A549 (cell line): ENCODE measurements around the gene TCFL5. TPM values are rescaled to one million over a fixed set of nuclear protein-coding genes. Genes with fewer than 3 reads are reported as not detected.

Source experiments
- ATAC-seq, 2 experiments: fragments of 200-7000 bp in 1 of 2; fragments of >200 bp in 1 of 2; cut with Nextera tagmentation in 1 of 2; cut with Tn5 transposase in 1 of 2; 3 replicates each; pipeline versions ENCODE4 v1.8.0 to v1.9.1; 2018 to 2020; ENCODE audit warnings: mild to moderate bottlenecking in 1 of 2, moderate library complexity in 1 of 2
- CTCF ChIA-PET: fragments of 300-600 bp; sonication (Branson Sonifier 250); formaldehyde crosslinking; extraction: SDS; loops from one replicate; lab custom pipeline; 2021; ENCODE audit warnings: antibody characterized with exemption, inconsistent platforms; lab: Yijun Ruan, JAX
- POLR2A ChIA-PET: fragments of 350-600 bp; formaldehyde crosslinking; extraction: SDS; loops from one replicate; lab custom pipeline; 2021; ENCODE audit warnings: antibody characterized with exemption, inconsistent platforms; lab: Yijun Ruan, JAX
- DNase-seq, 2 experiments: peaks; one replicate each; pipeline versions ENCODE4 v3.0.0 to v3.0.0-alpha.2; 2011 to 2016; ENCODE audit warnings: low read depth in 1 of 2, low spot score in 1 of 2
- FAIRE-seq: peaks from 2 replicates; lab custom pipeline; 2011; peaks lifted over from hg19 to GRCh38; lab: Jason Lieb, UNC
- H3K27ac ChIP-seq, 2 experiments: fragments of >200 bp; sonication (Bioruptor Twin); formaldehyde crosslinking; 3 replicates each; pipeline ENCODE4 v1.5.1; 2016 to 2017
- H3K4me1 ChIP-seq: fragments of >200 bp; sonication (Bioruptor Twin); formaldehyde crosslinking; 3 replicates; pipeline ENCODE4 v1.6.1; 2016
- H3K4me2 ChIP-seq: fragments of >200 bp; sonication (Bioruptor Twin); formaldehyde crosslinking; 3 replicates; pipeline ENCODE4 v1.6.1; 2016
- H3K4me3 ChIP-seq: fragments of >200 bp; sonication (Bioruptor Twin); formaldehyde crosslinking; 3 replicates; pipeline ENCODE4 v1.5.1; 2016
- H3K9me3 ChIP-seq: fragments of >200 bp; sonication (Bioruptor Twin); formaldehyde crosslinking; 3 replicates; pipeline ENCODE4 v1.6.1; 2016
- EHMT2 ChIP-seq: fragments of 200-600 bp; sonication (generic); IDR thresholded peaks from 2 replicates; pipeline ENCODE4 v1.6.1; 2016; ENCODE audit warnings: antibody characterized with exemption, low read depth, mild to moderate bottlenecking, moderate library complexity
- EP300 ChIP-seq, 2 experiments: fragments of >200 bp; sonication (Bioruptor Twin); formaldehyde crosslinking; IDR thresholded peaks; 2 replicates in 1 of 2; 3 replicates in 1 of 2; pipeline ENCODE4 v1.6.1; 2016 to 2017
- HOXA7 ChIP-seq: fragments of 250-450 bp; sonication (Bioruptor Pico); IDR thresholded peaks from 2 replicates; pipeline ENCODE4 v1.5.0; 2020; ENCODE audit warnings: mild to moderate bottlenecking, moderate library complexity
- HOXB13 ChIP-seq: fragments of 250-450 bp; sonication (Bioruptor Pico); IDR thresholded peaks from 2 replicates; pipeline ENCODE4 v1.5.0; 2020; ENCODE audit warnings: low read depth, mild to moderate bottlenecking, moderate library complexity
- HOXB5 ChIP-seq: fragments of 250-450 bp; sonication (Bioruptor Pico); IDR thresholded peaks from 2 replicates; pipeline ENCODE4 v1.5.0; 2020; ENCODE audit warnings: mild to moderate bottlenecking, moderate library complexity
- JUNB ChIP-seq: fragments of >200 bp; sonication (Bioruptor Twin); formaldehyde crosslinking; IDR thresholded peaks from 2 replicates; pipeline ENCODE4 v1.6.1; 2016
- KDM1A ChIP-seq: fragments of 200-600 bp; sonication (generic); IDR thresholded peaks from 2 replicates; pipeline ENCODE4 v1.6.1; 2016; ENCODE audit warnings: low read depth, mild to moderate bottlenecking
- KDM5A ChIP-seq: fragments of 200-600 bp; sonication (generic); IDR thresholded peaks from 2 replicates; pipeline ENCODE4 v1.6.1; 2016; ENCODE audit warnings: antibody characterized with exemption, mild to moderate bottlenecking
- MAFK ChIP-seq: fragments of 450-650 bp; IDR thresholded peaks from 2 replicates; pipeline ENCODE4 v1.6.1; 2014; ENCODE audit not compliant: partially characterized antibody
- MYC ChIP-seq: IDR thresholded peaks from 2 replicates; pipeline ENCODE4 v1.6.1; 2012; ENCODE audit warnings: mild to moderate bottlenecking, inconsistent platforms, low read length, improper control_type of control experiment, borderline replicate concordance
- NFE2L2 ChIP-seq: fragments of 150-350 bp; conservative IDR thresholded peaks from 2 replicates; pipeline ENCODE4 v1.6.1; 2014; ENCODE audit warnings: low read length
- PHF8 ChIP-seq: fragments of 200-600 bp; sonication (generic); IDR thresholded peaks from 2 replicates; pipeline ENCODE4 v1.6.1; 2016; ENCODE audit warnings: low read depth, mild to moderate bottlenecking, antibody characterized with exemption, moderate library complexity, borderline replicate concordance
- SMC3 ChIP-seq: fragments of >200 bp; sonication (Bioruptor Twin); formaldehyde crosslinking; IDR thresholded peaks from 3 replicates; pipeline ENCODE4 v1.6.1; 2018; ENCODE audit warnings: inconsistent platforms
- ZSCAN20 ChIP-seq: fragments of 250-450 bp; sonication (Bioruptor Pico); IDR thresholded peaks from 2 replicates; pipeline ENCODE4 v1.8.0; 2022; ENCODE audit warnings: mild to moderate bottlenecking, moderate library complexity
- WGBS: methylation state at CpG from one replicate; pipeline ENCODE4 v1.1.6; 2017; ENCODE audit errors: missing lambda C conversion rate; 5-methylcytosine and 5-hydroxymethylcytosine counted together
- polyA plus RNA-seq, 4 experiments: library from polyadenylated mRNA; depleted of rRNA in 3 of 4; stranded (reverse); fragments of >200 nt; fragmentation: RNase III in 1 of 4; extraction: RNeasy Plus Mini Kit Qiagen cat#74134 plus additional on column Dnase treatment in 1 of 4; gene quantifications; 2 replicates in 3 of 4; 3 replicates in 1 of 4; pipeline ENCODE4 v1.2.3, GENCODE V29; 2011 to 2017
- TF ChIP-seq, protein P1 (sequence below): fragments of >200 bp; sonication (Bioruptor Twin); formaldehyde crosslinking; IDR thresholded peaks from 2 replicates; pipeline ENCODE4 v1.6.1; 2016
- TF ChIP-seq, protein P2 (sequence below): fragments of 450-650 bp; IDR thresholded peaks from 2 replicates; pipeline ENCODE4 v1.6.1; 2014; ENCODE audit warnings: antibody characterized with exemption
- TF ChIP-seq, protein P3 (sequence below): IDR thresholded peaks from 2 replicates; pipeline ENCODE4 v1.6.1; 2012
- TF ChIP-seq, protein P4 (sequence below): IDR thresholded peaks from 2 replicates; pipeline ENCODE4 v1.6.1; 2012
- TF ChIP-seq, protein P5 (sequence below): fragments of 200-600 bp; sonication (generic); IDR thresholded peaks from 2 replicates; pipeline ENCODE4 v1.6.1; 2016; ENCODE audit warnings: antibody characterized with exemption, mild to moderate bottlenecking, moderate library complexity
- TF ChIP-seq, protein P6 (sequence below): fragments of 250-450 bp; sonication (Bioruptor Pico); IDR thresholded peaks from 2 replicates; pipeline ENCODE4 v1.5.0; 2021; ENCODE audit warnings: mild to moderate bottlenecking, moderate library complexity, borderline replicate concordance

The TCFL5 gene
- polyA plus RNA-seq, 2 of the 4 experiments (the other 2 are of a cell fraction) = 5.6 to 7.1 TPM

DNA sequence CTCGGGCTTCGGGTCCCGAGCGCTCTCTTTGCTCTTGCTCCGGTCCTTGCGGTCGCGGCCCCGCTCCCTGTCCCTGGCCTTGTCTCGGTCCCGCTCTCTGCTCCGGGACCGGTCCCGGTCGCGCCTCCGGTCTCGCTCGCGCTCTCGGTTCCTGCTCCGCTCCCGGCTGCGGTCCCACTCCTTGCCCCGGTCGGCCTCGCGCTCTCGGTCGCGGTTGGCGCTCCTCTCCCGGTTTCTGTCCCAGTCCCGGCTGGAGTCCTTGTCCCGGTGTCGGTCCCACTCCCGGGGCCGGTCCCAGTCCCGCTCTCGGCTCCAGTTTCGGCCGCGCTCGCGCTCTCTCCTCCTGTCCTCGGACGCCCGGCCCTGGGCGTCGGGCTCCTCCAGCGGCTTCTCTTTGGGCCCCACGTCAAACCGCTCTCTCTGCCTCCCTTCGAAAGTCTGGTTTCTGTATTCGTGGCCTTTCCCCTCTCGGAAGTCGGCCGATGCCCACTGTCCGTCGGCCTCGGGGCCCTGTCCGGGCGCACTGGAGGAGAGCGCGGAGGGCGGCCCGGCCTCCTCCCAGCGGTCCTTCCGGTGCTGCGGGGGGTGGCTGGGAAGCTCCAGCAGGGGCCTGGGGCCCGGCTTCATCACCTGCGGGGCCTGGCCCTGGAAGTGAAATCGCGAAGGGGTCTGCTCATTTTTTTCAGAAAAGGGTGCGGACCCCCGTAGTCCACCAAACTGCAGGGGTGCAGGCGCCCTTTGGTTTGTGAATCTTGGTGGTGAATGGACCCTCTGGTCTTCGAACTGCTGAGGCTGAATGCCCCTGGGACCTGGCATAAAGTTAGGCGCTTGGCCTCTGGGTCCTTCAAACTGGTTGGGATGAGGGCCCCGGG lies 17.9 kb upstream of the TCFL5 start:
- ATAC-seq (no peak), DNase-seq (no peak)
- 97% methylated on average over 75 of the region's 80 CpGs for WGBS
- no peak overlapping the region for H3K27ac ChIP-seq
- POLR2A ChIA-PET = no interaction called here
- CTCF ChIA-PET = interaction anchor here (1.2 to 8.1 kb wide), 2 partner anchors 11 to 20 kb away, joined by 4 to 121 read pairs; no protein-coding TSS in a partner anchor
- no peak overlapping the region for H3K4me3 ChIP-seq
- no peaks in the 10 kb centered on the region for H3K9me3 ChIP-seq
- H3K4me2 ChIP-seq = no peak overlapping the region
- peaks cover 11% of the 10 kb centered on the region for H3K4me1 ChIP-seq
- TF ChIP-seq PHF8 (no peak), KDM5A (no peak), NFE2L2 (no peak), ZSCAN20 (no peak), MYC (no peak)
- TF ChIP-seq, protein P1, sequence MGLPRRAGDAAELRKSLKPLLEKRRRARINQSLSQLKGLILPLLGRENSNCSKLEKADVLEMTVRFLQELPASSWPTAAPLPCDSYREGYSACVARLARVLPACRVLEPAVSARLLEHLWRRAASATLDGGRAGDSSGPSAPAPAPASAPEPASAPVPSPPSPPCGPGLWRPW = no peak
- TF ChIP-seq, protein P2, sequence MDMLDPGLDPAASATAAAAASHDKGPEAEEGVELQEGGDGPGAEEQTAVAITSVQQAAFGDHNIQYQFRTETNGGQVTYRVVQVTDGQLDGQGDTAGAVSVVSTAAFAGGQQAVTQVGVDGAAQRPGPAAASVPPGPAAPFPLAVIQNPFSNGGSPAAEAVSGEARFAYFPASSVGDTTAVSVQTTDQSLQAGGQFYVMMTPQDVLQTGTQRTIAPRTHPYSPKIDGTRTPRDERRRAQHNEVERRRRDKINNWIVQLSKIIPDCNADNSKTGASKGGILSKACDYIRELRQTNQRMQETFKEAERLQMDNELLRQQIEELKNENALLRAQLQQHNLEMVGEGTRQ = no peak
- TF ChIP-seq, all 56 proteins: peak for 0
- no peak for FAIRE-seq

DNA sequence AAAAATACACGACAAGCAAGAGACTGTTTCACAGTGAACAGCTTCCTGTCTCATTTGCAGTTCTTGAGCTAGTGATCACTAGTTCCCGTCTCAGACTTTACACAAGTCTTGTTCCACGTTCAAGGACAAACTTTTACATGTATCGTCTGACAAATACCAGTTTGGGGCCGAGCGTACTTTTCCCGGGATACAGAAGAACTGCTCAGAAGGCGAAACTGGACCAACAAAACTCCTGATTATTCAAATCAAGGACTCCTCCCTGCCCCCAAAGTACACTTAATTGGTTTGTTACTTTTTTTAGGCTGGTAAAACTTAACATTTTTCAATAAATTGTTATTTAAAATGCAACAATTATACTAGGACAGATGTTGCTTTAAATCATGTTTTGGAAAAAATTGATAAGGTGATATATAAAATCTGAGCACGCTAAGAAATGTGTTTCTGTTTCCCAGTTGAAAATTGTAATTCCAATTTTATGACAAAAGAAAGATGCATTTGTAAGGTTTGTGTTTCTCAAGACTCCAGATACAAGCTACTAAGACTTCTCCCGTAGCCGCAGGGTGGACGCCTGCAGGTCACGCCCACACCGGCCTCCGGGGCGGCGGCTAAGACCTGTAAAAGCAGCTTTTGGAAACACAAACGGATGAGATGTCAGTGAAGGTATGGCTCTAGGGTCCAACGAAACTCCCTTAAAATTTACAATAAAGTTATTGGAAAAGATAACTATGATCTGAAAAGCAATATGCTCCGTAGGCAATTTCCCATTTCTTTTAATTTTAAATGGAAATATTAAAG lies 16.8 kb upstream of the TCFL5 start:
- Histone ChIP-seq H3K4me2 (no peak overlapping the region), H3K9me3 (no peaks in the 10 kb centered on the region), H3K27ac (no peak overlapping the region), H3K4me3 (no peak overlapping the region), H3K4me1 (peaks cover 15% of the 10 kb centered on the region)
- DNase-seq = no peak
- CTCF ChIA-PET = interaction anchor here (0.5 to 8.1 kb wide), 4 partner anchors 12 to 34 kb away, joined by 3 to 121 read pairs (median 22); partner anchors contain the start of gene TCFL5
- 81% methylated on average over 20 of the region's 20 CpGs for whole genome bisulfite sequencing
- FAIRE-seq = no peak
- POLR2A ChIA-PET = no interaction called here
- no peak for ATAC-seq
- TF ChIP-seq JUNB (no peak), EHMT2 (no peak), HOXB13 (CRISPR knock-in tag) (no peak), SMC3 (no peak), EP300 (IDR thresholded peaks at IDR 0.05) (no peak), HOXB5 (CRISPR knock-in tag) (no peak)
- TF ChIP-seq, protein P3, sequence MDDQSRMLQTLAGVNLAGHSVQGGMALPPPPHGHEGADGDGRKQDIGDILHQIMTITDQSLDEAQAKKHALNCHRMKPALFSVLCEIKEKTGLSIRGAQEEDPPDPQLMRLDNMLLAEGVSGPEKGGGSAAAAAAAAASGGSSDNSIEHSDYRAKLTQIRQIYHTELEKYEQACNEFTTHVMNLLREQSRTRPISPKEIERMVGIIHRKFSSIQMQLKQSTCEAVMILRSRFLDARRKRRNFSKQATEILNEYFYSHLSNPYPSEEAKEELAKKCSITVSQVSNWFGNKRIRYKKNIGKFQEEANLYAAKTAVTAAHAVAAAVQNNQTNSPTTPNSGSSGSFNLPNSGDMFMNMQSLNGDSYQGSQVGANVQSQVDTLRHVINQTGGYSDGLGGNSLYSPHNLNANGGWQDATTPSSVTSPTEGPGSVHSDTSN = no peak
- TF ChIP-seq, protein P4, sequence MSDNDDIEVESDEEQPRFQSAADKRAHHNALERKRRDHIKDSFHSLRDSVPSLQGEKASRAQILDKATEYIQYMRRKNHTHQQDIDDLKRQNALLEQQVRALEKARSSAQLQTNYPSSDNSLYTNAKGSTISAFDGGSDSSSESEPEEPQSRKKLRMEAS = no peak

DNA sequence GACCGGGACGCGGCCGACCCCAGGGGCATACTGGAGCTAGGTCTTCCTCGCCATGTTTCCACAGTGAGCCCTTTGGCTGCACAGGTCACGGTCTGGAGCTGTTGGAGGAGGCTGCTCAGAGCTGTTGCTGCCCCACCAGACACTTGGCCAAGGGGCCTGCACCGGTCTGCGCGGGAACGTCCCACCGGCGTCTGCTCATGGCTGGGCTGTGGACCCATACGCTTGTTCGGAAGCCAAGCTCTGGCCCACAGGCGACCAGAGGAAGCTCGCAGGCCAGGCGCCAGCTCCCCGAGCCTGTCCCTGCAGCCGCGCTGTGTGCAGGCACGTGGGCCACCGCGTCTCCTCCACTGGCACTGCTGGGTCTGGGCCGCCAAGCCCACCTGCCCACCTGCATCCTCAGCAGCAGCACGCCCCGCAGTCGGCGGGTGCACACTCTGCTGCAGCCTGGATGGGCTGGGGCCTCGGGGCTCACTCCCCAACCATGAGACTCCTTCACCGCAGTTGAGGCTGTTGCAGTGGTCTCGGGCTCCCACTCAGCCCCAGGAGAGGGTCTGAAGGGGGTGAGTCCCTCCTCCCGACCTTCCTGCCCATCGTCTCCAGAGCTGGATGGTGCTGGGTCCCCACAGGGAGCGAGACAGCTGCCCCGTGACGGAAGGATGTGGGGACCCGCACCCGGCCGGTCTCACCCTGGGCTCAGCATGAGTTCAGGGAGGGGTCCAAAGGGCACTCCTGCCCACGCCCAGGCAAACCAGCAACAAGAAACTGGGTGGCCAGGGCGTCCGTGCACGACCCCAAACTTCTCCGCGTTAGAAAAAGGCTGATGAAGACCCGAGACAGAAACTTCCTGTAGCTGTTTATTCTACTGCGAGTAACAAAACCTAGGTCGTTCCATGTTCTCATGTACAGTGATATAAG lies 15.5 kb upstream of the TCFL5 start:
- CTCF ChIA-PET = interaction anchor here (0.6 to 8.1 kb wide), 9 partner anchors 10 to 132 kb away, joined by 3 to 121 read pairs (median 8); partner anchors contain the start of gene TCFL5
- TF ChIP-seq MAFK (no peak), HOXB5 (CRISPR knock-in tag) (no peak), KDM1A (no peak), HOXA7 (CRISPR knock-in tag) (no peak), MYC (no peak)
- TF ChIP-seq, protein P5, sequence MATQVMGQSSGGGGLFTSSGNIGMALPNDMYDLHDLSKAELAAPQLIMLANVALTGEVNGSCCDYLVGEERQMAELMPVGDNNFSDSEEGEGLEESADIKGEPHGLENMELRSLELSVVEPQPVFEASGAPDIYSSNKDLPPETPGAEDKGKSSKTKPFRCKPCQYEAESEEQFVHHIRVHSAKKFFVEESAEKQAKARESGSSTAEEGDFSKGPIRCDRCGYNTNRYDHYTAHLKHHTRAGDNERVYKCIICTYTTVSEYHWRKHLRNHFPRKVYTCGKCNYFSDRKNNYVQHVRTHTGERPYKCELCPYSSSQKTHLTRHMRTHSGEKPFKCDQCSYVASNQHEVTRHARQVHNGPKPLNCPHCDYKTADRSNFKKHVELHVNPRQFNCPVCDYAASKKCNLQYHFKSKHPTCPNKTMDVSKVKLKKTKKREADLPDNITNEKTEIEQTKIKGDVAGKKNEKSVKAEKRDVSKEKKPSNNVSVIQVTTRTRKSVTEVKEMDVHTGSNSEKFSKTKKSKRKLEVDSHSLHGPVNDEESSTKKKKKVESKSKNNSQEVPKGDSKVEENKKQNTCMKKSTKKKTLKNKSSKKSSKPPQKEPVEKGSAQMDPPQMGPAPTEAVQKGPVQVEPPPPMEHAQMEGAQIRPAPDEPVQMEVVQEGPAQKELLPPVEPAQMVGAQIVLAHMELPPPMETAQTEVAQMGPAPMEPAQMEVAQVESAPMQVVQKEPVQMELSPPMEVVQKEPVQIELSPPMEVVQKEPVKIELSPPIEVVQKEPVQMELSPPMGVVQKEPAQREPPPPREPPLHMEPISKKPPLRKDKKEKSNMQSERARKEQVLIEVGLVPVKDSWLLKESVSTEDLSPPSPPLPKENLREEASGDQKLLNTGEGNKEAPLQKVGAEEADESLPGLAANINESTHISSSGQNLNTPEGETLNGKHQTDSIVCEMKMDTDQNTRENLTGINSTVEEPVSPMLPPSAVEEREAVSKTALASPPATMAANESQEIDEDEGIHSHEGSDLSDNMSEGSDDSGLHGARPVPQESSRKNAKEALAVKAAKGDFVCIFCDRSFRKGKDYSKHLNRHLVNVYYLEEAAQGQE = no peak
- TF ChIP-seq, protein P6, sequence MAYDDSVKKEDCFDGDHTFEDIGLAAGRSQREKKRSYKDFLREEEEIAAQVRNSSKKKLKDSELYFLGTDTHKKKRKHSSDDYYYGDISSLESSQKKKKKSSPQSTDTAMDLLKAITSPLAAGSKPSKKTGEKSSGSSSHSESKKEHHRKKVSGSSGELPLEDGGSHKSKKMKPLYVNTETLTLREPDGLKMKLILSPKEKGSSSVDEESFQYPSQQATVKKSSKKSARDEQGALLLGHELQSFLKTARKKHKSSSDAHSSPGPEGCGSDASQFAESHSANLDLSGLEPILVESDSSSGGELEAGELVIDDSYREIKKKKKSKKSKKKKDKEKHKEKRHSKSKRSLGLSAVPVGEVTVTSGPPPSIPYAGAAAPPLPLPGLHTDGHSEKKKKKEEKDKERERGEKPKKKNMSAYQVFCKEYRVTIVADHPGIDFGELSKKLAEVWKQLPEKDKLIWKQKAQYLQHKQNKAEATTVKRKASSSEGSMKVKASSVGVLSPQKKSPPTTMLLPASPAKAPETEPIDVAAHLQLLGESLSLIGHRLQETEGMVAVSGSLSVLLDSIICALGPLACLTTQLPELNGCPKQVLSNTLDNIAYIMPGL (CRISPR knock-in tag) = no peak

More for the DNA sequence above, 15.5 kb upstream of the TCFL5 start:
- DNase-seq = no peak
- no peak overlapping the region for H3K4me3 ChIP-seq
- ATAC-seq = peak in 1 of 2 experiments; percentile 1; a peak in 1 of 6 replicates
- POLR2A ChIA-PET = no interaction called here
- H3K27ac ChIP-seq = peak overlapping the region in 1 of 2 experiments; percentile 84; a peak in 2 of 6 replicates
- 88% methylated on average over 20 of the region's 48 CpGs for WGBS
- H3K4me2 ChIP-seq = no peak overlapping the region
- H3K9me3 ChIP-seq = no peaks in the 10 kb centered on the region
- no peak for FAIRE-seq
- peaks cover 15% of the 10 kb centered on the region for H3K4me1 ChIP-seq
